NAMALWA (cell line): ENCODE results near the gene ANKRD23.
"Not testable (repeated sequence)": the region's sequence is repeated elsewhere in the genome, so short reads cannot be mapped to it uniquely, and the experiment has no call there.

Experiments used
- DNase-seq: peaks from one replicate; pipeline ENCODE4 v3.0.0-alpha.2; 2015; ENCODE audit warnings: low spot score

ANKRD23 gene

GRCh38 chr2:96863056-96863455 is 19.2 kb upstream of the ANKRD23 start:
- DNase-seq, result not testable (repeated sequence)

GRCh38 chr2:96861074-96861473 is 17.3 kb upstream of the ANKRD23 start:
- no peak for DNase-seq

- DNase-seq, result no peak
Measured at GRCh38 chr2:96860065-96861029, 16.5 kb upstream of the ANKRD23 start.

GRCh38 chr2:96859681-96860064 is 15.9 kb upstream of the ANKRD23 start:
- no peak for DNase-seq

GRCh38 chr2:96859099-96859649 is 15.4 kb upstream of the ANKRD23 start:
- no peak for DNase-seq

- peak; percentile 98 for DNase-seq
Measured at GRCh38 chr2:96857667-96858372, 14.0 kb upstream of the ANKRD23 start, which contains the start of gene ANKRD39. Gene ANKRD39, minus strand, starts transcription at chr2:96858016. Its CDS starts 29 bp downstream, at chr2:96857987.

- peak; percentile 63 for DNase-seq
Measured at GRCh38 chr2:96856776-96857666, 13.2 kb upstream of the ANKRD23 start.

- no peak for DNase-seq
Measured at GRCh38 chr2:96853321-96853720, 9.5 kb upstream of the ANKRD23 start.

GRCh38 chr2:96852667-96853066 is 8.8 kb upstream of the ANKRD23 start:
- no peak for DNase-seq

GRCh38 chr2:96848264-96848663 is 4.4 kb upstream of the ANKRD23 start:
- DNase-seq, result no peak

GRCh38 chr2:96847586-96847985 is 3.8 kb upstream of the ANKRD23 start:
- no peak for DNase-seq

GRCh38 chr2:96846825-96847224 is 3.0 kb upstream of the ANKRD23 start:
- DNase-seq, result no peak

GRCh38 chr2:96844405-96844808 is 586 bp upstream of the ANKRD23 start:
- DNase-seq, result no peak

GRCh38 chr2:96842600-96842999 is 1.2 kb downstream of the ANKRD23 start:
- no peak for DNase-seq

GRCh38 chr2:96841701-96842495 is 1.9 kb downstream of the ANKRD23 start:
- no peak for DNase-seq

- DNase-seq, result no peak
Measured at GRCh38 chr2:96839875-96840850, 3.7 kb downstream of the ANKRD23 start.

- peak; percentile 82 for DNase-seq
Measured at GRCh38 chr2:96839293-96839874, 4.4 kb downstream of the ANKRD23 start.

GRCh38 chr2:96838345-96839292 is 5.2 kb downstream of the ANKRD23 start:
- no peak for DNase-seq
